AG09319 (cell line): ENCODE results near the gene ZSWIM1.
A peak's percentile ranks its signal among the peaks of the same experiment; 100 is the strongest.

Source experiments
- DNase-seq: peaks from one replicate; pipeline ENCODE4 v3.0.0-alpha.2; 2010; ENCODE audit warnings: low read depth; ENCODE audit errors: extremely low read depth
- TF ChIP-seq, protein P1 (sequence below): IDR thresholded peaks from 2 replicates; pipeline ENCODE4 v1.5.1; 2011; ENCODE audit warnings: low read depth, mild to moderate bottlenecking, inconsistent platforms, low read length, moderate library complexity

ZSWIM1 gene

DNA sequence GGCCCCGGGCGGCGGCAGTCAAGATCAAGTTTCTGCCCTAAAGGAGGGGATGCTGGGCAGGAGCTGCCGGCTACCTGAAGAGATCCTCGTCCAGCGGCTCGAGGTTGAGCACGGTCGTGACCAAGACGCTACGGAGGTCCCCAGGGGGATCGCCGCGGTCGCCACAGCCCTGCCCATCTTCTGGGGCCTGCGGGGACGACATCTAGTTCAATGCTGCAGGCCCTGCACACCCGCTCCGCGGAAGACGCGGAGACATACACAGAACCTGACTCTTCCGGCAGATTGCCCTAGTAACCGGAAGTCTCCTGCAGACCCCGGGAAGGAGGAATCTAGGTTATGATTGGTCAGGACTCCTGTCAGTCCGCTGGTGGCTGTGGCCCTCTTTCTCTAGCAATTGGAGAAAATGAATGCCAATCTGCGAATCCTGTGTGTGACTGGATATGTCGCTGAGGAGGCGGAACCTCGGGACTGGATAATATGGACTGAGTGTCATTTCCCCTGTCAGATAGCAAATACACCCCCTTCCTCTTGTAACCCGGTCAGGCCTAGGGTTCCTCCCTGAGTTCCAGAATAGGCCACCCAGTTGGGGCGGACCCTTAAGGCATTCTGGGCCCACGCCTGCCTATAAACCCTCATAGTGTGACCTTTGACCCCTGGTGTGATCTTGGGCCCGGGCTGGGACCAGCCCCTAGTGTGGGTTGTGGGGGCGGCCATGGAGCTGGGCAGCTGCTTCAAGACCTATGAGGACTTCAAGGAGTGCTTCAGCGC is 23.7 kb upstream of the ZSWIM1 start, which contains the start of the genes ACOT8 and ZSWIM3:
TSS of gene ACOT8 (minus strand) at position 279 of the 768 bp plus-strand sequence. CDS start at position 202, 77 bp downstream.
TSS of gene ZSWIM3 (plus strand) at position 501 of the 768 bp plus-strand sequence. CDS start at position 713, 212 bp downstream.
- TF ChIP-seq, protein P1, sequence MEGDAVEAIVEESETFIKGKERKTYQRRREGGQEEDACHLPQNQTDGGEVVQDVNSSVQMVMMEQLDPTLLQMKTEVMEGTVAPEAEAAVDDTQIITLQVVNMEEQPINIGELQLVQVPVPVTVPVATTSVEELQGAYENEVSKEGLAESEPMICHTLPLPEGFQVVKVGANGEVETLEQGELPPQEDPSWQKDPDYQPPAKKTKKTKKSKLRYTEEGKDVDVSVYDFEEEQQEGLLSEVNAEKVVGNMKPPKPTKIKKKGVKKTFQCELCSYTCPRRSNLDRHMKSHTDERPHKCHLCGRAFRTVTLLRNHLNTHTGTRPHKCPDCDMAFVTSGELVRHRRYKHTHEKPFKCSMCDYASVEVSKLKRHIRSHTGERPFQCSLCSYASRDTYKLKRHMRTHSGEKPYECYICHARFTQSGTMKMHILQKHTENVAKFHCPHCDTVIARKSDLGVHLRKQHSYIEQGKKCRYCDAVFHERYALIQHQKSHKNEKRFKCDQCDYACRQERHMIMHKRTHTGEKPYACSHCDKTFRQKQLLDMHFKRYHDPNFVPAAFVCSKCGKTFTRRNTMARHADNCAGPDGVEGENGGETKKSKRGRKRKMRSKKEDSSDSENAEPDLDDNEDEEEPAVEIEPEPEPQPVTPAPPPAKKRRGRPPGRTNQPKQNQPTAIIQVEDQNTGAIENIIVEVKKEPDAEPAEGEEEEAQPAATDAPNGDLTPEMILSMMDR = no peak
- DNase-seq = peak; percentile 100

DNA sequence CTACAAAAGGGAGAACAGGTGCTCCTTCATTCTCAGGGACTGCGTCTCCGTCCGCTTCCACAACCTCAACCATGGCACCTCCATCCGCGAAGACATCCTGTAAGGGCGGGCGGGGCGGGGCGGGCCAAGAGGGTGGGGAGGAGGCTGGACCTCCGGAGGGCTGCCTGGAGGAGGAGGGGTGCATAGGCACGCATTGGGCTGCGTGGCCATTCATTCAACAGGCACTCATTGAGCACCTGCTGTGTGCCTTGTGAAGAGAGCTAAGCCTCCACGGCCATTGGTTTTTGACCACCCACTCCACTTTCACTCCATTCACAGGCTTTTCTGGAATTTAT is 23.2 kb upstream of the ZSWIM1 start:
- TF ChIP-seq, protein P1 = no peak
- no peak for DNase-seq

GRCh38 chr20:45859916-45860315 is 21.1 kb upstream of the ZSWIM1 start:
- TF ChIP-seq, protein P1 = no peak
- DNase-seq = no peak

DNA sequence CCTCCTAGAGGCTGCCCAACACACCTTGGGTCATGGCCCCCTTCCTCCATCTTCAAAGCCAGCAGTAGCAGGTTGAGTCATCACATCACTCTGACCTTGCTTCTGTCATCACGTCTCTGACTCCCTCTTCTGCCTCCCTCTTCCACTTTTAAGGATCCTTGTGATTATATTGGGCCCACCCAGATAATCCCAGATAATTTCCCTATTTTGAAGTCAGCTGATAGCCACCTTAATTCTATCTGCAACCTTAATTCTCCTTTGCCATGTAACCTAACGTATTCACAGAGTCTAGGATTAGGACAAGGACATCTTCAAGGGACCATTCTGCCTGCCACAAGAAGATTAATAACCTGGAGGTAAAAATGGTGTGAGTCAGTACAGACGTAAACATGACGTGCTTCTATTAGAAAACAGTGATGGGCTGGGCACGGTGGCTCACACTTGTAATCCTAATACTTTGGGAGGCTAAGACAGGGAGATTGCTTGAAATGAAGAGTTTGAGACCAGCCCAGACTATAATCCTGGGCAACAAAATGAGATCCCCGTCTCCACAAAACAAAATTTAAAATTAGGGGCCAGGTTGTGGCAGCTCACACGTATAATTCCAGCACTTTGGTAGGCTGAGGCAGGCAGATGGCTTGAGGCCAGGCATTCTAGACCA is 20.3 kb upstream of the ZSWIM1 start:
- TF ChIP-seq, protein P1 = no peak
- DNase-seq = no peak

DNA sequence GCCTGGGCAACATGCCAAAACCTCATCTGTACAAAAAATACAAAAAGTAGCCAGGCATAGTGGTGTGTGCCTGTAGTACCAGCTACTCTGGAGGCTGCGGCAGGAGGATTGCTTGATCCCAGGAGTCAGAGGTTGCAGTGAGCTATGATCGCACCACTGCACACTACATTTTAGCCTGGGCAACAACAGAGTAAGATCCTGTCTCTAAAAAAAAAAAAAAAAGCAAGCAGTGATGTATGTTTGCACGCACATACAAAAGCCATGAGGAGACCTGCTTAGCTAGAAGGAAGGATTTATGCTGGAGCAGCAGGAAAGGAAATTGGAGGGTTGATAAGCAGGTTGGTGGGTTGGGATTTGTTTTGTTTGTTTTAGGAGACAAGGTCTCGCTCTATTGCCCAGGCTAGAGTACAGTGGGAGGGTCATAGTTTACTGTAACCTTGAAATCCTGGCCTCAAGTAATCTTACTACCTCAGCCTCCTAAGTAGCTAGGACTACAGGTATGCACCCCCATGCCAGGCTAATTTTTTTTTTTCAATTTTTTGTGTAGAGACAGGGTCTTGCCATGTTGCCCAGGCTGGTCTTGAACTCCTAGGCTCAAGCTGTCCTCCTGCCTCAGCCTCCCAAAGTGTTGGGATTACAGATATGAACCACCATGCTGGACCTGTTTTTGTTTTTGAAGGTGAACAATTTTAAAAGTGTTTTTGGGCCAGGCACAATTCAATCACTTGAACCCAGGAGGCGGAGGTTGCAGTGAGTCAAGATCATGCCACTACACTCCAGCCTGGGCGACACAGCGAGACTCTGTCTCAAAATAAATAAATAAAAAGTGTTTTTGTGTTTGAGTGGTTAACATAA is 19.6 kb upstream of the ZSWIM1 start:
- TF ChIP-seq, protein P1 = no peak

GRCh38 chr20:45863543-45864470 is 17.2 kb upstream of the ZSWIM1 start:
- TF ChIP-seq, protein P1 = no peak
- no peak for DNase-seq

More for the DNA sequence above, 19.6 kb upstream of the ZSWIM1 start:
- no peak for DNase-seq
